T follicular helper cell (primary cell): Measurements from ENCODE around the gene ITPKB.
"Not testable (repeated sequence)": the region's sequence is repeated elsewhere in the genome, so short reads cannot be mapped to it uniquely, and the experiment has no call there.

Experiments
- DNase-seq: peaks from one replicate; pipeline ENCODE4 v3.0.0-alpha.2; 2020; ENCODE audit warnings: low read depth

Gene ITPKB

GRCh38 chr1:226651041-226651731 lies 87.9 kb downstream of the ITPKB start:
- no peak for DNase-seq

GRCh38 chr1:226650236-226650841 lies 88.7 kb downstream of the ITPKB start:
- no peak for DNase-seq

- DNase-seq, result no peak
Measured at GRCh38 chr1:226649780-226650179, 89.3 kb downstream of the ITPKB start.

GRCh38 chr1:226649244-226649643 lies 89.8 kb downstream of the ITPKB start:
- DNase-seq, result no peak

- no peak for DNase-seq
Measured at GRCh38 chr1:226648421-226648820, 90.7 kb downstream of the ITPKB start.

GRCh38 chr1:226647719-226648118 lies 91.4 kb downstream of the ITPKB start:
- DNase-seq, result no peak

GRCh38 chr1:226646870-226647449 lies 92.1 kb downstream of the ITPKB start:
- DNase-seq, result no peak

- DNase-seq, result no peak
Measured at GRCh38 chr1:226646026-226646869, 92.8 kb downstream of the ITPKB start.

GRCh38 chr1:226645279-226645976 lies 93.7 kb downstream of the ITPKB start:
- no peak for DNase-seq

- DNase-seq, result no peak
Measured at GRCh38 chr1:226644541-226645176, 94.4 kb downstream of the ITPKB start.

GRCh38 chr1:226643611-226644540 lies 95.2 kb downstream of the ITPKB start:
- peak; percentile 34 for DNase-seq

- peak; percentile 37 for DNase-seq
Measured at GRCh38 chr1:226643177-226643576, 95.9 kb downstream of the ITPKB start.

- DNase-seq, result no peak
Measured at GRCh38 chr1:226642421-226642820, 96.7 kb downstream of the ITPKB start.

- DNase-seq, result no peak
Measured at GRCh38 chr1:226641671-226642231, 97.3 kb downstream of the ITPKB start.

GRCh38 chr1:226640321-226641136 lies 98.6 kb downstream of the ITPKB start:
- DNase-seq, result no peak

GRCh38 chr1:226639631-226640061 lies 99.4 kb downstream of the ITPKB start:
- no peak for DNase-seq

GRCh38 chr1:226639206-226639605 lies 99.9 kb downstream of the ITPKB start:
- not testable (repeated sequence) for DNase-seq

- no peak for DNase-seq
Measured at GRCh38 chr1:226638608-226639007, 100.5 kb downstream of the ITPKB start.
